CD4-positive, alpha-beta T cell (primary cell): ENCODE data around the gene AGGF1. TPM values are rescaled to one million over a fixed set of nuclear protein-coding genes. Genes with fewer than 3 reads are reported as not detected.

Source experiments
- ATAC-seq: fragments of 200-7000 bp; cut with Tn5 transposase; one replicate; pipeline ENCODE4 v1.10.0; 2022; ENCODE audit warnings: mild to moderate bottlenecking; ENCODE audit not compliant: poor library complexity
- CTCF ChIA-PET: fragments of 350-600 bp; sonication (Branson Sonifier 250); formaldehyde crosslinking; loops from one replicate; lab custom pipeline; 2021; ENCODE audit warnings: antibody characterized with exemption, inconsistent platforms; lab: Charles Lee
- POLR2A ChIA-PET: fragments of 350-600 bp; sonication (Branson Sonifier 250); formaldehyde crosslinking; loops from one replicate; lab custom pipeline; 2021; ENCODE audit warnings: antibody characterized with exemption, inconsistent platforms; lab: Charles Lee
- DNase-seq, 14 experiments: peaks; one replicate each; pipeline ENCODE4 v3.0.0-alpha.2; 2013 to 2020; ENCODE audit warnings: mixed read lengths in 2 of 14
- H3K27ac ChIP-seq, 2 donors: one replicate each; pipeline versions ENCODE4 v1.5.1 to v1.7.0; 2013; ENCODE audit warnings: low read length in 2 of 2, low read depth in 1 of 2, mild to moderate bottlenecking in 1 of 2
- H3K27me3 ChIP-seq, 2 experiments: 1 replicate in 1 of 2; 2 replicates in 1 of 2; pipeline versions ENCODE4 v1.6.1 to v1.7.0; 2013; ENCODE audit warnings: low read length in 2 of 2, control low read depth in 1 of 2, mild to moderate bottlenecking in 1 of 2, moderate library complexity in 1 of 2; ENCODE audit not compliant: insufficient read depth in 2 of 2, control insufficient read depth in 1 of 2
- H3K36me3 ChIP-seq: one replicate; pipeline ENCODE4 v1.6.1; 2013; ENCODE audit warnings: low read length, control low read depth; ENCODE audit not compliant: insufficient read depth
- H3K4me1 ChIP-seq: one replicate; pipeline ENCODE4 v1.6.1; 2013; ENCODE audit warnings: low read length, control low read depth; ENCODE audit not compliant: insufficient read depth
- H3K4me3 ChIP-seq: one replicate; pipeline ENCODE4 v1.5.1; 2013; ENCODE audit warnings: mild to moderate bottlenecking, low read length, moderate library complexity
- H3K9me3 ChIP-seq, 2 experiments: 1 replicate in 1 of 2; 2 replicates in 1 of 2; pipeline versions ENCODE4 v1.6.1 to v1.7.0; 2013; ENCODE audit warnings: low read length in 2 of 2, mild to moderate bottlenecking in 2 of 2, control low read depth in 1 of 2, moderate library complexity in 1 of 2; ENCODE audit not compliant: control insufficient read depth in 1 of 2, insufficient read depth in 1 of 2
- H3K27ac Mint-ChIP-seq: one replicate; pipeline ENCODE4 v1.8.0; 2020; ENCODE audit warnings: mixed read lengths
- H3K27me3 Mint-ChIP-seq: one replicate; pipeline ENCODE4 v1.8.0; 2021; ENCODE audit warnings: mixed read lengths
- H3K36me3 Mint-ChIP-seq: one replicate; pipeline ENCODE4 v1.8.0; 2021; ENCODE audit warnings: low read depth, mixed read lengths
- H3K4me1 Mint-ChIP-seq: one replicate; pipeline ENCODE4 v1.8.0; 2021; ENCODE audit warnings: low read depth, mixed read lengths
- H3K4me3 Mint-ChIP-seq: one replicate; pipeline ENCODE4 v1.8.0; 2020; ENCODE audit warnings: mild to moderate bottlenecking, mixed read lengths
- H3K9me3 Mint-ChIP-seq: one replicate; pipeline ENCODE4 v1.8.0; 2020; ENCODE audit warnings: mixed read lengths
- CTCF ChIP-seq: fragments of 200-600 bp; IDR thresholded peaks from one replicate; pipeline ENCODE4 v1.8.0; 2022; ENCODE audit warnings: antibody characterized with exemption, mild to moderate bottlenecking
- intact Hi-C, 2 experiments: fragments of 100-400 bp; cut with DNase I in 1 of 2; cut with micrococcal nuclease in 1 of 2; formaldehyde crosslinking; loops; one replicate each; pipeline versions ENCODE4 v1.15.1 to v1.9.0; 2023 to 2025; cut with DNase I, micrococcal nuclease
- total RNA-seq, 174 experiments: library from RNA in 2 of 174; stranded (reverse) in 2 of 174; gene quantifications; one replicate each; pipeline ENCODE4 v1.2.3 and lab custom pipeline; 2021 to 2026

Gene AGGF1
- total RNA-seq, 2 experiments from 2014 or later: 15.5 to 15.7 TPM

DNA sequence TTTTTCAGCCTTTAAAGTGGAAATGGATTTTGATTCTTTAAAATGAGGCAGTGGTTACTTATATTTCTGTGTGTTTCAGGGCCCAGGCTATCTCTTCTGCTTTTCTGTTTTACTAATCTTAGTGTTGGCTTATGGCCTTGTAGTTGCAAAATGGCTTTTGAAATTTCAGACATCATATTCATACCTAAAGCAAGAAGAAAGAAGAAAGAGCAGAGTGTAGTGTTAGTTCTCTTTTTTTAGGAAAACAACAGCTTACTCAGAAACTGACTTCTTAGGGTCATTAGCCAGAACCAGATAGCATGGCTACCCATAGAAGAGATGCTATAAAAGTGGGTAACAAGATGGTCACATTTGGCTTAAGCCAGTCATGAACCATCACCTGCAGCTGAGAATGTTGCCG lies 36.0 kb downstream of the AGGF1 start:
- H3K4me3 Mint-ChIP-seq: no peak overlapping the region
- no peaks in the 10 kb centered on the region for H3K9me3 Mint-ChIP-seq
- intact Hi-C loops: no loop called here
- Histone ChIP-seq H3K27me3 (no peaks in the 10 kb centered on the region), H3K4me3 (no peak overlapping the region), H3K27ac (no peak overlapping the region), H3K4me1 (no peaks in the 10 kb centered on the region), H3K9me3 (no peaks in the 10 kb centered on the region), H3K36me3 (peaks cover 49% of the 10 kb centered on the region)
- no peak overlapping the region for H3K27ac Mint-ChIP-seq
- peaks cover 86% of the 10 kb centered on the region for H3K36me3 Mint-ChIP-seq
- CTCF ChIA-PET: no interaction called here
- ATAC-seq (no peak), DNase-seq (no peak)
- POLR2A ChIA-PET: no interaction called here
- TF ChIP-seq CTCF: no peak
- no peaks in the 10 kb centered on the region for H3K27me3 Mint-ChIP-seq
- peaks cover 6% of the 10 kb centered on the region for H3K4me1 Mint-ChIP-seq

DNA sequence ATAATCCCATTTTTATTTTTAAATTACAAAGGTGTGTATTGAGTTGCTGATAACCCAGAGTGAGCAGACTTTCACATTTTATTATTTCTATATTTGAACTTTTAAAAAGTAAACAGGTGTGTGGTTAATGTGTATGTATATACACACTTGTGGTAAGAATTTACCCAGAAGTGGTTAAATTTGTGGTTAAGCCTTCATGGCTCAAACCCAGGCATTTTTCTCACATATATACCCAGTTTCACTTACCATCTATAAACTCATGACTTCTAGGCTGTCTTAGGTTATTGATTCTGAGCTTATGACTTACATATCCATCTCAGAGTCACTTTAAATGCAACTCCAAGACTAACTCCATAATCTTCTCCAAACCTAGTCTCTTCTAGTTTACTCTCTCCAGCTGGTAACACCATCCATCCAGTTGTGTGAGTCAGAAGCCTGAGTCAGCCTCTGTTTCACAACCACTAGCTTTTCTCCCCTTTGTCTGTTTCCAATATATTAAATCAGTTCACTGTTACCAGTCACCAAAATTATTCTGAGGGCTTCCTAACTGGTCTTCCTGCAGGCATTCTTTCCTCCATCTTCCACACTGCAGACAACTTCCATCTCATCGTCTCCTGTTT lies 36.7 kb downstream of the AGGF1 start:
- DNase-seq (no peak), ATAC-seq (no peak)
- no peak for TF ChIP-seq CTCF
- no peaks in the 10 kb centered on the region for H3K9me3 ChIP-seq
- H3K4me1 Mint-ChIP-seq: peaks cover 6% of the 10 kb centered on the region
- no peak overlapping the region for H3K4me3 Mint-ChIP-seq
- H3K36me3 ChIP-seq: peaks cover 42% of the 10 kb centered on the region
- H3K9me3 Mint-ChIP-seq: no peaks in the 10 kb centered on the region
- no peak overlapping the region for H3K27ac ChIP-seq
- POLR2A ChIA-PET: no interaction called here
- H3K27me3 Mint-ChIP-seq: no peaks in the 10 kb centered on the region
- no peak overlapping the region for H3K4me3 ChIP-seq
- H3K4me1 ChIP-seq: no peaks in the 10 kb centered on the region
- H3K36me3 Mint-ChIP-seq: peaks cover 79% of the 10 kb centered on the region
- no peak overlapping the region for H3K27ac Mint-ChIP-seq
- CTCF ChIA-PET: no interaction called here
- H3K27me3 ChIP-seq: no peaks in the 10 kb centered on the region
- intact Hi-C loops: no loop called here

DNA sequence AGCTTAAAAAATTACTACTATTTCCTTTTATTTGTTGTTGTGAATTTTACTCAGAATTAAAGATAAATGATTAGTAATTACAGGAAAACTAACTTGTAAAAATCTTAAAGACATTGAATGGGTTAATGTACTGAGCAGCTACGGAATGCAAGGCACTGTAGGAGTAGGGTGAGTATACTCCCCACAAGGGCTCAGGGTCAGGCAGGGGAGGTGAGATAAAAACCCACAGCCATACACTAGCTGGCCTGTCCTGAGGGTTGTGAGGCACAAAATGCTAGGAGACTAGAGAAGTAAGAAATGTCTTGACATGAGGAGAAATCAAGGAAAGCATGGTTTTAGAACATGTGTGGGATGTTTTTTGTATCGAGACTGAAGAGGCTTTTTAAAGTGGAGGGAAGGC lies 43.5 kb downstream of the AGGF1 start:
- intact Hi-C loops: loop anchor here in 1 of 2 experiments (10.0 kb wide), 1 partner anchor 421 kb away; the partner anchor contains the start of gene WDR41

More for the DNA sequence above, 43.5 kb downstream of the AGGF1 start:
- no peak for DNase-seq
- no peak overlapping the region for H3K27ac ChIP-seq
- POLR2A ChIA-PET: no interaction called here
- no peaks in the 10 kb centered on the region for H3K27me3 ChIP-seq
- peaks cover 19% of the 10 kb centered on the region for H3K36me3 Mint-ChIP-seq
- ATAC-seq: no peak
- TF ChIP-seq CTCF: no peak
- H3K4me1 Mint-ChIP-seq: peaks cover 7% of the 10 kb centered on the region
- no peak overlapping the region for H3K4me3 Mint-ChIP-seq
- H3K27ac Mint-ChIP-seq: no peak overlapping the region
- H3K4me1 ChIP-seq: peaks cover 7% of the 10 kb centered on the region
- no peaks in the 10 kb centered on the region for H3K9me3 Mint-ChIP-seq
- H3K4me3 ChIP-seq: no peak overlapping the region
- H3K36me3 ChIP-seq: peaks cover 9% of the 10 kb centered on the region
- H3K9me3 ChIP-seq: no peaks in the 10 kb centered on the region
- no peaks in the 10 kb centered on the region for H3K27me3 Mint-ChIP-seq
- CTCF ChIA-PET: no interaction called here
